H1 (cell line): ENCODE measurements around the gene MACROD2. TPM values are rescaled to one million over a fixed set of nuclear protein-coding genes. Genes with fewer than 3 reads are reported as not detected.

Source experiments
- CTCF ChIA-PET: fragments of 300-600 bp; sonication (Branson Sonifier 250); formaldehyde crosslinking; loops from one replicate; lab custom pipeline; 2021; ENCODE audit not compliant: partially characterized antibody; lab: Charles Lee
- POLR2A ChIA-PET: fragments of 300-600 bp; sonication (Branson Sonifier 250); formaldehyde crosslinking; loops from one replicate; lab custom pipeline; 2021; ENCODE audit warnings: inconsistent platforms; ENCODE audit not compliant: partially characterized antibody; lab: Charles Lee
- DNase-seq, 2 experiments: peaks; one replicate each; pipeline versions ENCODE4 v3.0.0 to v3.0.0-alpha.2; 2010 to 2022; ENCODE audit warnings: low spot score in 2 of 2, low read depth in 1 of 2, mixed read lengths in 1 of 2
- FAIRE-seq: peaks from 2 replicates; lab custom pipeline; 2011; peaks lifted over from hg19 to GRCh38; lab: Jason Lieb, UNC
- H2AFZ ChIP-seq: 2 replicates; pipeline ENCODE4 v1.8.1; 2012; ENCODE audit warnings: low read length, inconsistent platforms
- H2AK5ac ChIP-seq: 2 replicates; pipeline ENCODE4 v1.6.1; 2013; ENCODE audit warnings: low read depth, low read length
- H2BK120ac ChIP-seq: replicated peaks from 2 replicates; pipeline ENCODE3; 2013; ENCODE audit warnings: low read depth, low read length, inconsistent platforms
- H2BK12ac ChIP-seq: 2 replicates; pipeline ENCODE4 v1.6.1; 2013; ENCODE audit warnings: low read depth, low read length
- H2BK15ac ChIP-seq: 2 replicates; pipeline ENCODE4 v1.6.1; 2013; ENCODE audit warnings: low read length
- H2BK20ac ChIP-seq: 2 replicates; pipeline ENCODE4 v1.6.1; 2013; ENCODE audit warnings: low read length
- H2BK5ac ChIP-seq: 2 replicates; pipeline ENCODE4 v1.6.1; 2013; ENCODE audit warnings: low read depth, low read length
- H3K14ac ChIP-seq: 2 replicates; pipeline ENCODE4 v1.6.1; 2013; ENCODE audit warnings: inconsistent platforms; ENCODE audit not compliant: insufficient read length
- H3K18ac ChIP-seq: 2 replicates; pipeline ENCODE4 v1.6.1; 2013; ENCODE audit warnings: low read length; ENCODE audit errors: extremely low read depth
- H3K23ac ChIP-seq: 2 replicates; pipeline ENCODE4 v1.6.1; 2013; ENCODE audit warnings: inconsistent platforms; ENCODE audit not compliant: insufficient read length
- H3K23me2 ChIP-seq: 2 replicates; pipeline ENCODE4 v1.6.1; 2013; ENCODE audit warnings: low read depth, low read length
- H3K27ac ChIP-seq: 2 replicates; pipeline ENCODE4 v1.6.1; 2011; ENCODE audit warnings: low read depth, low read length, inconsistent platforms
- H3K27me3 ChIP-seq, 4 experiments: replicated peaks in 1 of 4; 1 replicate in 1 of 4; 2 replicates in 3 of 4; pipeline versions ENCODE4 v1.6.1 to v1.8.1; 2011 to 2013; ENCODE audit warnings: low read length in 3 of 4, mild to moderate bottlenecking in 3 of 4, inconsistent platforms in 2 of 4, mixed read lengths in 2 of 4, moderate library complexity in 1 of 4; ENCODE audit not compliant: control insufficient read depth in 3 of 4, insufficient read depth in 3 of 4; ENCODE audit errors: extremely low read depth in 1 of 4
- H3K36me3 ChIP-seq, 4 experiments: 2 replicates each; pipeline versions ENCODE4 v1.6.1 to v1.8.1; 2011 to 2013; ENCODE audit warnings: mild to moderate bottlenecking in 4 of 4, low read length in 3 of 4, moderate library complexity in 2 of 4, control low read depth in 1 of 4, inconsistent platforms in 1 of 4; ENCODE audit not compliant: insufficient read depth in 4 of 4, control insufficient read depth in 2 of 4
- H3K4ac ChIP-seq: replicated peaks from 2 replicates; pipeline ENCODE3; 2013; ENCODE audit warnings: low read length, low read depth, mixed read lengths, inconsistent platforms; ENCODE audit not compliant: insufficient read length
- H3K4me1 ChIP-seq, 4 experiments: replicated peaks in 1 of 4; 1 replicate in 1 of 4; 2 replicates in 3 of 4; pipeline versions ENCODE4 v1.6.1 to v1.8.1; 2011 to 2013; ENCODE audit warnings: low read length in 3 of 4, inconsistent platforms in 2 of 4, mixed read lengths in 1 of 4; ENCODE audit not compliant: insufficient read depth in 4 of 4, control insufficient read depth in 3 of 4
- H3K4me2 ChIP-seq, 2 experiments: 2 replicates each; pipeline versions ENCODE4 v1.6.1 to v1.8.1; 2011 to 2013; ENCODE audit warnings: low read depth in 2 of 2, low read length in 2 of 2, control low read depth in 1 of 2, inconsistent platforms in 1 of 2, mild to moderate bottlenecking in 1 of 2; ENCODE audit not compliant: insufficient read depth in 1 of 2
- H3K4me3 ChIP-seq, 4 experiments: fragments of 200-600, 300-600 bp in 1 of 4; sonication (generic), shearing (Covaris generic), sonication (Bioruptor Twin) in 1 of 4; 2 replicates each; pipeline versions ENCODE4 v1.5.1 to v1.8.1; 2011 to 2016; ENCODE audit warnings: low read length in 4 of 4, low read depth in 3 of 4, control low read depth in 2 of 4, inconsistent platforms in 2 of 4, mild to moderate bottlenecking in 2 of 4, mixed read lengths in 1 of 4, moderate library complexity in 1 of 4; ENCODE audit not compliant: insufficient read depth in 2 of 4; ENCODE audit errors: extremely low read depth in 1 of 4
- H3K56ac ChIP-seq: replicated peaks from 2 replicates; pipeline ENCODE3; 2013; ENCODE audit warnings: low read depth, mild to moderate bottlenecking, mixed read lengths, low read length, inconsistent platforms; ENCODE audit not compliant: insufficient read length
- H3K79me1 ChIP-seq: 2 replicates; pipeline ENCODE4 v1.6.1; 2013; ENCODE audit warnings: low read depth, low read length, control low read depth
- H3K79me2 ChIP-seq, 2 experiments: 2 replicates each; pipeline versions ENCODE4 v1.6.1 to v1.8.1; 2012 to 2013; ENCODE audit warnings: low read length in 2 of 2, mild to moderate bottlenecking in 2 of 2, inconsistent platforms in 1 of 2; ENCODE audit not compliant: insufficient read depth in 2 of 2, control insufficient read depth in 1 of 2
- H3K9ac ChIP-seq, 4 experiments: replicated peaks in 1 of 4; 1 replicate in 1 of 4; 2 replicates in 3 of 4; pipeline versions ENCODE4 v1.6.1 to v1.8.1; 2011 to 2013; ENCODE audit warnings: low read depth in 3 of 4, low read length in 3 of 4, control low read depth in 2 of 4, mild to moderate bottlenecking in 2 of 4, moderate library complexity in 2 of 4, inconsistent platforms in 1 of 4; ENCODE audit errors: extremely low read depth in 1 of 4
- H3K9me3 ChIP-seq, 2 experiments: 2 replicates each; pipeline versions ENCODE4 v1.6.1 to v1.8.1; 2012 to 2013; ENCODE audit warnings: mild to moderate bottlenecking in 2 of 2, moderate library complexity in 2 of 2, control low read depth in 1 of 2, inconsistent platforms in 1 of 2, low read depth in 1 of 2, low read length in 1 of 2, mixed read lengths in 1 of 2; ENCODE audit not compliant: insufficient read depth in 2 of 2
- H4K20me1 ChIP-seq, 2 experiments: replicated peaks in 1 of 2; 2 replicates each; pipeline versions ENCODE3 to v1.8.1; 2011 to 2013; ENCODE audit warnings: inconsistent platforms in 2 of 2, low read length in 2 of 2, mild to moderate bottlenecking in 1 of 2; ENCODE audit not compliant: insufficient read depth in 2 of 2, control insufficient read depth in 1 of 2
- H4K5ac ChIP-seq: 2 replicates; pipeline ENCODE4 v1.6.1; 2013; ENCODE audit warnings: low read length, low read depth, mixed read lengths, inconsistent platforms; ENCODE audit not compliant: insufficient read length
- H4K8ac ChIP-seq: 2 replicates; pipeline ENCODE4 v1.8.0; 2013; ENCODE audit warnings: mild to moderate bottlenecking, moderate library complexity, low read length, inconsistent platforms; ENCODE audit not compliant: insufficient read depth; ENCODE audit errors: extremely low read depth
- H4K91ac ChIP-seq: replicated peaks from 2 replicates; pipeline ENCODE3; 2013; ENCODE audit warnings: low read length, mixed read lengths, inconsistent platforms; ENCODE audit not compliant: insufficient read length
- BRCA1 ChIP-seq: IDR thresholded peaks from 2 replicates; pipeline ENCODE4 v1.6.1; 2012; ENCODE audit warnings: low read depth, low read length, improper control_type of control experiment
- CEBPB ChIP-seq: IDR thresholded peaks from 2 replicates; pipeline ENCODE4 v1.6.1; 2012; ENCODE audit warnings: low read depth, low read length
- CHD1 ChIP-seq: IDR thresholded peaks from 2 replicates; pipeline ENCODE4 v1.6.1; 2012; ENCODE audit warnings: low read depth, low read length, improper control_type of control experiment
- EZH2 ChIP-seq: fragments of 200-600 bp; sonication (generic); IDR thresholded peaks from 2 replicates; pipeline ENCODE4 v1.7.1; 2012; ENCODE audit warnings: low read depth, mild to moderate bottlenecking, moderate library complexity, low read length, inconsistent platforms; ENCODE audit not compliant: severe bottlenecking
- GTF2F1 ChIP-seq: IDR thresholded peaks from 2 replicates; pipeline ENCODE4 v1.6.1; 2012; ENCODE audit warnings: low read depth, low read length, improper control_type of control experiment, borderline replicate concordance
- JUND ChIP-seq: IDR thresholded peaks from 2 replicates; pipeline ENCODE4 v1.6.1; 2011; ENCODE audit warnings: mild to moderate bottlenecking, improper control_type of control experiment, low read length
- MAFK ChIP-seq: IDR thresholded peaks from 2 replicates; pipeline ENCODE4 v1.6.1; 2012; ENCODE audit warnings: low read depth, mild to moderate bottlenecking, improper control_type of control experiment, low read length
- MAX ChIP-seq: IDR thresholded peaks from 2 replicates; pipeline ENCODE4 v1.6.1; 2012; ENCODE audit warnings: inconsistent platforms
- POLR2A ChIP-seq, 2 experiments: IDR thresholded peaks; 1 replicate in 1 of 2; 2 replicates in 1 of 2; pipeline ENCODE4 v1.6.1; 2011; ENCODE audit warnings: low read depth in 2 of 2, low read length in 2 of 2, mild to moderate bottlenecking in 2 of 2; ENCODE audit errors: control extremely low read depth in 1 of 2
- RBBP5 ChIP-seq: IDR thresholded peaks from 2 replicates; pipeline ENCODE4 v1.7.1; 2012; ENCODE audit warnings: low read depth, mild to moderate bottlenecking, inconsistent platforms, low read length, moderate library complexity, borderline replicate concordance
- RXRA ChIP-seq: IDR thresholded peaks from 2 replicates; pipeline ENCODE4 v1.6.1; 2011; ENCODE audit warnings: low read depth, mild to moderate bottlenecking, low read length, moderate library complexity; ENCODE audit not compliant: insufficient read depth
- SIRT6 ChIP-seq: IDR thresholded peaks from one replicate; pipeline ENCODE4 v1.7.1; 2012; ENCODE audit warnings: low read length, inconsistent platforms
- SRF ChIP-seq: IDR thresholded peaks from 2 replicates; pipeline ENCODE4 v1.6.1; 2011; ENCODE audit warnings: mild to moderate bottlenecking, low read depth, low read length, moderate library complexity
- SUZ12 ChIP-seq: fragments of 200-600 bp; sonication (generic); IDR thresholded peaks from 2 replicates; pipeline ENCODE4 v1.6.1; 2012; ENCODE audit warnings: mild to moderate bottlenecking, inconsistent platforms, low read length, moderate library complexity, mixed read lengths
- TAF1 ChIP-seq: IDR thresholded peaks from 2 replicates; pipeline ENCODE4 v1.6.1; 2011; ENCODE audit warnings: mild to moderate bottlenecking, low read depth, low read length
- WGBS, 2 experiments: shearing (Covaris generic) in 1 of 2; methylation state at CpG; one replicate each; pipeline versions ENCODE4 v1.1.6 to v1.1.7; 2013 to 2015; ENCODE audit warnings: low lambda C conversion rate in 2 of 2, mixed read lengths in 2 of 2, inconsistent platforms in 1 of 2, low coverage in 1 of 2, missing lambda C conversion rate in 1 of 2; ENCODE audit not compliant: insufficient replicate concordance in 2 of 2, insufficient coverage in 1 of 2, insufficient read length in 1 of 2; ENCODE audit errors: extremely low coverage in 1 of 2, missing lambda C conversion rate in 1 of 2; 5-methylcytosine and 5-hydroxymethylcytosine counted together
- polyA plus RNA-seq, 7 experiments: library from polyadenylated mRNA; depleted of rRNA in 3 of 7; stranded (reverse) in 5 of 7; unstranded in 2 of 7; fragments of >200 nt in 5 of 7; fragments of 200-250 nt in 2 of 7; gene quantifications; 1 replicate in 5 of 7; 2 replicates in 1 of 7; 4 replicates in 1 of 7; pipeline versions ENCODE4 v1.2.1 to v1.2.3, GENCODE V29; 2011 to 2013; ENCODE audit warnings: missing spikeins in 2 of 7, mixed read lengths in 2 of 7
- total RNA-seq: library from RNA; stranded (reverse); fragmentation: NEBNext Ultra II Directional; extraction: Animal tissue kit (Norgen Biotek cat#: 25700); gene quantifications from 2 replicates; pipeline ENCODE4 v1.2.1, GENCODE V29; 2021

MACROD2 gene
- total and polyA plus RNA-seq, 2 of the 8 experiments (the other 6 are each of a cell fraction or from before 2014, with no cell fraction given) = 0.70 to 3.9 TPM

GRCh38 chr20:14531786-14532185 is 536.5 kb downstream of the MACROD2 start:
- H3K79me2 ChIP-seq = no peaks in the 10 kb centered on the region
- no peaks in the 10 kb centered on the region for H3K9me3 ChIP-seq
- TF ChIP-seq SRF (no peak), RXRA (no peak), CEBPB (no peak), MAX (no peak), BRCA1 (no peak), SUZ12 (no peak), CHD1 (no peak), TAF1 (no peak), EZH2 (no peak), MAFK (no peak), SIRT6 (no peak), RBBP5 (no peak), POLR2A (IDR thresholded peaks at IDR 0.05; ENCODE audit: control extremely low read depth in 1 of 2, low read depth in 2 of 2, low read length in 2 of 2) (no peak), JUND (no peak), GTF2F1 (no peak)
- no peak overlapping the region for H2AFZ ChIP-seq
- no peak overlapping the region for H2BK12ac ChIP-seq
- no peak overlapping the region for H3K4ac ChIP-seq
- H3K4me1 ChIP-seq = no peaks in the 10 kb centered on the region
- no peak overlapping the region for H2AK5ac ChIP-seq
- H3K27me3 ChIP-seq = no peaks in the 10 kb centered on the region
- no peak overlapping the region for H3K14ac ChIP-seq
- ChIA-PET CTCF (interaction anchor here (1.2 kb wide), 1 partner anchor 20 kb away, joined by 3 read pairs; no protein-coding TSS in a partner anchor), POLR2A (no interaction called here)
- H3K56ac ChIP-seq = no peak overlapping the region
- H3K4me2 ChIP-seq = no peak overlapping the region
- 96% methylated on average over 5 of the region's 5 CpGs; no CpG with 5 or more reads in 1 of the 2 experiments for WGBS, 2 experiments
- H3K4me3 ChIP-seq = no peak overlapping the region
- H3K27ac ChIP-seq = no peak overlapping the region
- H3K36me3 ChIP-seq = no peaks in the 10 kb centered on the region
- no peak overlapping the region for H2BK5ac ChIP-seq
- no peak overlapping the region for H3K23ac ChIP-seq
- H3K23me2 ChIP-seq = no peaks in the 10 kb centered on the region
- no peak overlapping the region for H4K5ac ChIP-seq
- FAIRE-seq = no peak
- no peak overlapping the region for H4K8ac ChIP-seq
- H2BK20ac ChIP-seq = no peak overlapping the region
- H3K18ac ChIP-seq = no peak overlapping the region
- no peak for DNase-seq
- H2BK15ac ChIP-seq = no peak overlapping the region
- H3K79me1 ChIP-seq = no peaks in the 10 kb centered on the region
- H3K9ac ChIP-seq = no peak overlapping the region
- no peak overlapping the region for H4K91ac ChIP-seq
- no peak overlapping the region for H2BK120ac ChIP-seq
- no peaks in the 10 kb centered on the region for H4K20me1 ChIP-seq
